Stimulated activated naive CD8-positive, alpha-beta T cell treated with anti-CD3 and anti-CD28 coated beads, Interleukin-15, Interleukin-2, amounts not matched to agents 100 ng/mL and 50 ng/mL, for 24 hours (primary cell): ENCODE measurements around the gene FAM240A.
"Not testable (repeated sequence)": the region's sequence is repeated elsewhere in the genome, so short reads cannot be mapped to it uniquely, and the experiment has no call there.

Experiments
- H3K27ac Mint-ChIP-seq: one replicate; pipeline ENCODE4 v1.8.0; 2021; ENCODE audit warnings: mild to moderate bottlenecking, mixed read lengths
- H3K27me3 Mint-ChIP-seq: one replicate; pipeline ENCODE4 v1.8.0; 2021; ENCODE audit warnings: mixed read lengths
- H3K36me3 Mint-ChIP-seq: one replicate; pipeline ENCODE4 v1.8.0; 2021; ENCODE audit warnings: low read depth, mixed read lengths
- H3K4me1 Mint-ChIP-seq: one replicate; pipeline ENCODE4 v1.8.0; 2021; ENCODE audit warnings: low read depth, mixed read lengths
- H3K4me3 Mint-ChIP-seq: one replicate; pipeline ENCODE4 v1.8.0; 2021; ENCODE audit warnings: mild to moderate bottlenecking, mixed read lengths
- H3K9me3 Mint-ChIP-seq: one replicate; pipeline ENCODE4 v1.8.0; 2021; ENCODE audit warnings: mixed read lengths

Gene FAM240A

GRCh38 chr3:46612324-46612723, at the start of gene FAM240A:
TSS of gene FAM240A (plus strand) at chr3:46612525. CDS start at chr3:46612684, 159 bp downstream.
- Mint-ChIP-seq H3K4me3 (no peak within 1 kb of the TSS), H3K4me1 (no peaks in the 10 kb centered on the region), H3K36me3 (no peaks in the 10 kb centered on the region), H3K9me3 (no peaks in the 10 kb centered on the region), H3K27me3 (peaks cover 16% of the 10 kb centered on the region), H3K27ac (no peak within 1 kb of the TSS)

DNA sequence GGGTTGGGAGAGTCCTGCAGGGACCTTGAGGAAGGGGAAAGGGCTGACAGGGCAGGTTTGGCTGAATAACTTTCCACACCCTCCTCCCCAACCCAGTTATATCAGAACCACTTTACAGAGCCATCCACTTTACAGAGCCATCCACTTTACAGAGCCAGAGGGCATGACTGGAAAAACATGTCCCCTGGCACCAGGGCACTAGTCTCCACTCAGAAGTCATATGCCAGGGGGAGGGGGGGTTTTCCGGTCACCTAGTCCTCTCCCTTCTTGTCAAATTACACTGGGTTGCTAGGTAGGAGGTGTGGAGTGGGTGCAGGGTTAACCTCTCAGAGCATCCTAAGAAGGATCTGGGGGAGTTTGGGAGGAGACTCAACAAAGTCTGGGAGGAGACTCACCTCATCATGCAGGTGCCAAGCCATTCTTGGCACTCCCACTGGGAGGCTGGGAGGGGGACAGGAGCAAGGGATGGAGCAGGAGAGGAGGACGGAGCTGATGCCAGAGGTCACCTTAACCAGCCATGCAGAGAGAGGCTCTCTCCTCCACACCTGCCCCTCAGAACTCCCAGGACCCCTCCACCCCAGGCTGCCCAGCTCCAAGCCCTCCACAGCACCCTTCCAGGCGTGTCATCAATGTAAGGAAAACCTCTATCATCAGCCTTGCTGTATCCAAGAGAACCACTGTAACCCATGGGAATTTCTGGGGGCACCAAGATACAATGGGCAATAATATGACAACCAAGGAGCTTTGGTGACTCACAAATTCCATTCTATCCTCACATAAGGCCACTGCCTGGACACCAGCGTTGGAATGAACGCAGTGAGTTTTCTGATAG, 47.9 kb upstream of the FAM240A start:
- H3K27ac Mint-ChIP-seq = no peak overlapping the region
- no peaks in the 10 kb centered on the region for H3K9me3 Mint-ChIP-seq
- H3K27me3 Mint-ChIP-seq = peaks cover 42% of the 10 kb centered on the region
- no peak overlapping the region for H3K4me3 Mint-ChIP-seq
- H3K36me3 Mint-ChIP-seq = no peaks in the 10 kb centered on the region
- peaks cover 15% of the 10 kb centered on the region for H3K4me1 Mint-ChIP-seq

DNA sequence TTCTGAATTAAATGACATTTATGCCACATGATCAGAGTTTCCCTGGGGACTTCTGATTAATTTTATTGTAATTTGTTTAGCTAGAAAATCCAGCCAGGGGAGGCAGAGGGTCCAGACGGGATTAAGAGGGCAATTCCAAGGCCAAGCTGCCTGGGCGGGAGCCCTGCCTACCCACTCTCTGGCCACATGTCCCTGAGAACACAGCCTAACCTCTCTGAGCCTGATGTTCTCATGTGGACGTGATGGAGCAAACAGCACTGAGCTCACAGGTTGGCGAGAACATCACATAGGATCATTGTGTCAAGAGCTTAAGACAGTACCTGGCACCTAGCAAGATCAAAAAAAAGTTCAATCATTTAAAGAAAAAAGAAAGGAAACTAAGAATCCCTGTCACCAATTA, 47.2 kb upstream of the FAM240A start:
- H3K27me3 Mint-ChIP-seq = peaks cover 39% of the 10 kb centered on the region
- H3K27ac Mint-ChIP-seq = no peak overlapping the region
- peaks cover 15% of the 10 kb centered on the region for H3K4me1 Mint-ChIP-seq
- H3K36me3 Mint-ChIP-seq = no peaks in the 10 kb centered on the region
- no peaks in the 10 kb centered on the region for H3K9me3 Mint-ChIP-seq
- peak overlapping the region; percentile 60 for H3K4me3 Mint-ChIP-seq

DNA sequence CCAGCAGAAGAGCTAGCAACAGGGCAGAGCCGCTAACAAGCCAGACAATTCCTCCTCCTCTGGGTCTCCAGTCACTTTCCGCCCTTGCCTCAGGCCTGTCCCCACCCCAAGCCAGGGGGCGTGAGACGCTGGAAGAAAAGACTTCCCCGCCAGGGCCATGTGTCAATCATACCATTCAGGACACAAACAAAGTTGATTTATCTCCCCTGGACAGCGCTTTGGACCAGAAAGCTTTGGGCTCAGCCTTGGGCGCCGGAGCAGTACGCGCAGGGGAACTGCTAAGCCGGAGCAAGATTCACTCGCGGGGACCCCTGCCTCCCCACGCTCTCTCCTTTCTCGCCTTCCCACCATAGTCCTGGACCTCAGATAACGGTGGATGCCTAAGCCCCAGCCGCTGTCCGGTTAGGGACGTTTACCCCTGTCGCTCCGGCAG, 46.7 kb upstream of the FAM240A start:
- Mint-ChIP-seq H3K4me3 (peak overlapping the region; percentile 60), H3K27ac (no peak overlapping the region), H3K4me1 (peaks cover 15% of the 10 kb centered on the region)

DNA sequence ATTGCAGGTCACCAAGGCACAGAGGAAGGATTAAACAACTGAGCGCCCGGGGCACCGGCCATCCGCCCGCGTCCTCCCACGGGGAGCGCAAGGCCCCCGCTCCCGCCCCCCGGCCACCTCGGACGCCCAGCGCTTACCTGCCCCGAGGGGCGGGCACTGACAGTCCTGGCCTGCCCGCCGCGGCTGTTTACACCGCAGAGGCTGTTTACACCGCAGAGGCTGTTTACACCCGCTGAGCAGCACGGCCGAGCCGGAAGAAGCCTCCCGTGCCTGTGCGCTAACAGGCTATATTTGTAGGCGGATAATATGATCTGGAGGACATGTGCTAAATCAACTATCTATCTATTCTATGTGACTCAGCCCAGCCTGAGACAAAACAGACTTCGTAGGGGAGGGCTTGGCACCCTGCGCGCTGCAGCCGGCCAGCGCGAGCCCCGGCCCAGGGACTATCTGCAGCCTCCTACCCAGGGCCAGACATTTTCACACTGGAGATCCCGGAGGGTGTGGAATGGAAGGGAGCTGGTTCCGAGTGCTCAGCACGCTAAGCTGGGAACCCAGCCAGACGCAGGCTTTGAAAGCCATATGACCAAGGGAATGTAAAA, 46.2 kb upstream of the FAM240A start, which contains the start of gene LRRC2:
LRRC2 (minus strand) TSS at position 263 of the 602 bp plus-strand sequence. CDS start 14,711 bp downstream, outside the sequence.
- no peak within 1 kb of the TSS for H3K27ac Mint-ChIP-seq
- peaks cover 41% of the 10 kb centered on the region for H3K27me3 Mint-ChIP-seq
- H3K4me1 Mint-ChIP-seq = peaks cover 15% of the 10 kb centered on the region
- H3K4me3 Mint-ChIP-seq = peak within 1 kb of the TSS; percentile 69
- no peaks in the 10 kb centered on the region for H3K36me3 Mint-ChIP-seq
- H3K9me3 Mint-ChIP-seq = no peaks in the 10 kb centered on the region

More for the DNA sequence above, 46.7 kb upstream of the FAM240A start:
- Mint-ChIP-seq H3K27me3 (peaks cover 41% of the 10 kb centered on the region), H3K9me3 (no peaks in the 10 kb centered on the region), H3K36me3 (no peaks in the 10 kb centered on the region)

GRCh38 chr3:46571684-46572083, 40.6 kb upstream of the FAM240A start:
- Mint-ChIP-seq H3K36me3 (no peaks in the 10 kb centered on the region), H3K4me3 (no peak overlapping the region), H3K27me3 (peaks cover 25% of the 10 kb centered on the region), H3K9me3 (no peaks in the 10 kb centered on the region), H3K4me1 (no peaks in the 10 kb centered on the region), H3K27ac (no peak overlapping the region)

DNA sequence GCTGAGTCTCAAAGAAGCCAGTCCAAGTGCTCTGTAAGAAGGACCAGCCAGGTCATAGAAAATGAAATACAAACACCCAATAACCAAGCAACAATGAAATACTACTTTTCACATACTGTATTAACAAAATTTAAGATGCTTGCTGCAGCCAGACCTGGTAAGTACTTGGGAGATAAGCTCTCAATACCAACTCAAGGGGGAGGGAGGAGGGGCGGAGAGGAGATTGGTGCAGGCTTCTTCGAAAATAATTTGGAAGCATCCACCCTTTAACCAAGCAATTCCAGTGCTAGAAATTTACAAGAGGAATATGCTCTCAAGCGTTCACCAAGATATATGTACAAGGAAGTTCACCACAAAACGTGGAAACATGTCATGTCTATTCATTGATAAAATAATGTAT, 38.6 kb upstream of the FAM240A start:
- Mint-ChIP-seq H3K4me3 (no peak overlapping the region), H3K9me3 (no peaks in the 10 kb centered on the region), H3K27ac (no peak overlapping the region), H3K27me3 (peaks cover 12% of the 10 kb centered on the region), H3K36me3 (no peaks in the 10 kb centered on the region), H3K4me1 (peaks cover 2% of the 10 kb centered on the region)

GRCh38 chr3:46574243-46574646, 38.1 kb upstream of the FAM240A start:
- Mint-ChIP-seq H3K4me1 (peaks cover 6% of the 10 kb centered on the region), H3K36me3 (no peaks in the 10 kb centered on the region), H3K4me3 (no peak overlapping the region), H3K9me3 (no peaks in the 10 kb centered on the region), H3K27me3 (peaks cover 12% of the 10 kb centered on the region), H3K27ac (no peak overlapping the region)

DNA sequence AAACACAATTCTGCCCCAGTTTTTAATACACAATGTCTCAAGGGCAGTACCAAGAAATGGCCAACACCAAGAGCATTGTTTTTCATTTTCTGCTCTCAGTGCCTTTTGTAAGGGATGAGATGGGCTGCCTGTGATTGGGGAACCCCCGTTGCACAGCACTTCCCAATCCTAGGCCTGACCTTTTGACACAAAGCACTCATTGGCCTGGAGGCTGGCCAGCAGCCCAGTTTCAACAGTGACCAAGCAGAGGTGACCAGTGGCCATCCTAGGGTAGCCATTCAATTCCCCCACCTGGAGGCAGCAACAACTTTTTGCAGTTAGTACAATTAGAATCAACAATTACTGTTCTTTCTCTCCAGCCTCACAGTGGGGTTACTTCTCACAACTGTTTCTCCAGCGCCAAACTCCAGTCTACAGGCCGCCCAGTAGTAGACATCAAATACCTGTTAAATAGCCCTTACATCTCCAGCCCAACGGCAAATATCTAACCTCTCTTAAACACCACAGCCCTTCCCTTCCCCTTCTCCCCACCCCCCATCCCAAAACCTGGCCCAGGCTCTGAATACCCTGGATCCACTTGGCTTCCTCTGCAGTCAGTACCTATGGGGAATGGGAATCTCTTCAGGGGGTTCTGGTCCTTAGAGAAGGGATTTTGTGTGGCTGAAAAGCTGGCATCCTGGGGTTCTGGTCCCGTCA, 37.3 kb upstream of the FAM240A start:
- H3K4me1 Mint-ChIP-seq = peaks cover 6% of the 10 kb centered on the region
- no peak overlapping the region for H3K27ac Mint-ChIP-seq
- peaks cover 9% of the 10 kb centered on the region for H3K27me3 Mint-ChIP-seq
- H3K9me3 Mint-ChIP-seq = no peaks in the 10 kb centered on the region
- no peak overlapping the region for H3K4me3 Mint-ChIP-seq
- no peaks in the 10 kb centered on the region for H3K36me3 Mint-ChIP-seq

DNA sequence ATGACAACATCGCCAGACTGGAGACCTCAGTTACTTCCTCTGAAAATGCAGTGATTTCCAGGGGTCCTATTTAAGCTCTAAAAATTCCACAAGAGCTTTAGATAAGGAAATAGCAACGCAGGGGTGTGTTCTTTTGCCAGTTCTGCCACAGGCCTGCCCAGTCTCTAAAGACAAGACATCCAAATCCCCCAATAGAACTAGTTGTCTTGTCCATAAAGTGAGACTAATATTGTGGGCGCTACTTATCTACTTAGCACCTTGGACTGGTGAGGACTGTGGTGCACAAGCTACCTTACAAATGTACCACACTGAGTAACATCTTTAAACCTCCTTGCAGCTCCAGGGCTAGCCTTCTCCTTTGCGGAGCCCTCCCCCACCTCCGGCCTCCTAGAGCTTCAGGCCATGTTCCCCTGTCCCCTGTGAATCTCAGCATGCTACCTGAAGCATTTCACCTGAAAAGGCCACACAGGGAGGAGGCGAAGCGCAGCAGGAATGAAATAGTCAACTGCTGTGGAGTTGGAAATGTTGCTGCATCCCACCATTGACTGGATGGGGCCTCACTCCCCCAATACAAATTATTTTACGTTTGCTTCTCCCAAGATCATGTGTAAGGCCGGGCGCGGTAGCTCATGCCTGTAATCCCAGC, 36.6 kb upstream of the FAM240A start:
- no peak overlapping the region for H3K4me3 Mint-ChIP-seq
- H3K4me1 Mint-ChIP-seq = peaks cover 6% of the 10 kb centered on the region
- no peaks in the 10 kb centered on the region for H3K36me3 Mint-ChIP-seq
- H3K27ac Mint-ChIP-seq = no peak overlapping the region
- no peaks in the 10 kb centered on the region for H3K9me3 Mint-ChIP-seq
- H3K27me3 Mint-ChIP-seq = peaks cover 6% of the 10 kb centered on the region

DNA sequence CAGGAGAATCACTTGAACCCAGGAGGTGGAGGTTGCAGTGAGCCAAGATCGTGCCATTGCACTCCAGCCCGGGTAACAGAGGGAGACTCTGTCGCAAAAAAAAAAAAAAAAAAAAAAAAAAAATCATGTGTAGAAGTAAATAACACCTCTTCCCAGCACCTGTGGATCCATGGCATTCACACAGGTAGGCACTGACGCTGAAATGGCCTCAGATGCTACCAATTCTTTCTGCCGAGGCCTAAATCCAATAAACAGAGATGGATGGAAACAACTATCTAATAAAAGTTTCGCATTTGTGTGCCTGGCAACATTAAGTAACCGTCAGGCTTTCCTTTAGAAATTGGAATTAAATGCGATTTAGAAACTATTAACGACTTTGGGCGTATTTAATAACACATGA, 35.9 kb upstream of the FAM240A start:
- Mint-ChIP-seq H3K27ac (no peak overlapping the region), H3K4me1 (peaks cover 6% of the 10 kb centered on the region), H3K9me3 (no peaks in the 10 kb centered on the region), H3K4me3 (no peak overlapping the region), H3K36me3 (no peaks in the 10 kb centered on the region), H3K27me3 (peaks cover 6% of the 10 kb centered on the region)

DNA sequence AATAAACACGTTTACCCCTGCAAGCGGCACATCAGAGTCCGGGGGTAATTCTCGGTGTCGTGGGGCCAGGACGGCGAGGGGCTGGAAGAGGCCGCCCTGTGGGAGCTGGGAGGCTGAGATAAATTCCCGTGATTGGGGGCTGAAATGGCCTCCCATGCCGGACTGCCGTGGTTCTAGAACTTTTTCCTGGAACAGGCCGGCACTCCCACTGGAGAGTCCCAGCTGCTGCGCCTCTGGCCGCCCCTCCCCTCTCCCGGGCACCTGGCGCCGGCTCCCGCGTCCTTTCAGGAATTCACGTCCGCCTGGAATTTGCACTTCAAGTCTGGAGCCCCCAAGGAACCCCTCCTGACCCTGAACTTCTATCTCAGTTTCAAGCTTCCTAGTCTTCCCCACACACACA, 35.4 kb upstream of the FAM240A start:
- no peak overlapping the region for H3K4me3 Mint-ChIP-seq

DNA sequence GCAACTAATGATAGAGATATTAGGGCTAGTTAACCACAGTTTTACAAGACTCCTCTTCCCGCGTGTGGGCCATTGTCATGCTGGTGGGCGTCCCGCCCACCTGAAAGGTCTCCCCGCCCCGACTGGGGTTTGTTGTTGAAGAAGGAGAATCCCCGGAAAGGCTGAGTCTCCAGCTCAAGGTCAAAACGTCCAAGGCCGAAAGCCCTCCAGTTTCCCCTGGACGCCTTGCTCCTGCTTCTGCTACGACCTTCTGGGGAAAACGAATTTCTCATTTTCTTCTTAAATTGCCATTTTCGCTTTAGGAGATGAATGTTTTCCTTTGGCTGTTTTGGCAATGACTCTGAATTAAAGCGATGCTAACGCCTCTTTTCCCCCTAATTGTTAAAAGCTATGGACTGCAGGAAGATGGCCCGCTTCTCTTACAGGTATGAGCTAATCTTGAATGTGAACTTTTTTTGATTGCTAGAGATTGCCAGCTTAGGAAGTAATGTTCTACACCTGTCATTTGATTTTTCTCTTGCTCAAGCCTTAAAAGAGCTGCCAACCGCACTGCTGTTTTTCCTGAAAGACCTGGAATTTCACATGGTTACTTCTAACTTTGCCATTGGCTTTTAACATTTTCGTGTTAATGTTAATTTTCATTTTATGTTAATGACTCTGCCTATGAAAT, 34.6 kb upstream of the FAM240A start:
- H3K9me3 Mint-ChIP-seq, H3K27ac Mint-ChIP-seq, H3K4me3 Mint-ChIP-seq, H3K4me1 Mint-ChIP-seq, H3K36me3 Mint-ChIP-seq, H3K27me3 Mint-ChIP-seq: not testable (repeated sequence)

More for the DNA sequence above, 35.4 kb upstream of the FAM240A start:
- H3K4me1 Mint-ChIP-seq = peaks cover 6% of the 10 kb centered on the region
- no peak overlapping the region for H3K27ac Mint-ChIP-seq
- no peaks in the 10 kb centered on the region for H3K36me3 Mint-ChIP-seq
- H3K9me3 Mint-ChIP-seq = no peaks in the 10 kb centered on the region
- peaks cover 6% of the 10 kb centered on the region for H3K27me3 Mint-ChIP-seq

GRCh38 chr3:46578973-46579755, 33.2 kb upstream of the FAM240A start:
- Mint-ChIP-seq H3K36me3 (no peaks in the 10 kb centered on the region), H3K4me1 (peaks cover 6% of the 10 kb centered on the region), H3K4me3 (no peak overlapping the region), H3K27me3 (peaks cover 3% of the 10 kb centered on the region), H3K27ac (no peak overlapping the region), H3K9me3 (no peaks in the 10 kb centered on the region)
